HG02759 (cell line): ENCODE measurements around the gene FZR1.

Experiments used
- ATAC-seq: cut with Tn5 transposase; IDR thresholded peaks from one replicate; pipeline ENCODE4 v1.9.1; 2021; ENCODE audit warnings: mild to moderate bottlenecking, moderate library complexity; ENCODE audit not compliant: unreplicated experiment

Gene FZR1

GRCh38 chr19:3505598-3506383 is at the start of gene FZR1:
Gene FZR1 (plus strand): TSS chr19:3506311. CDS start chr19:3522990, 16,679 bp downstream.
- peak; percentile 94 for ATAC-seq

- ATAC-seq = no peak
Measured at GRCh38 chr19:3456925-3457527, 49.1 kb upstream of the FZR1 start.

DNA sequence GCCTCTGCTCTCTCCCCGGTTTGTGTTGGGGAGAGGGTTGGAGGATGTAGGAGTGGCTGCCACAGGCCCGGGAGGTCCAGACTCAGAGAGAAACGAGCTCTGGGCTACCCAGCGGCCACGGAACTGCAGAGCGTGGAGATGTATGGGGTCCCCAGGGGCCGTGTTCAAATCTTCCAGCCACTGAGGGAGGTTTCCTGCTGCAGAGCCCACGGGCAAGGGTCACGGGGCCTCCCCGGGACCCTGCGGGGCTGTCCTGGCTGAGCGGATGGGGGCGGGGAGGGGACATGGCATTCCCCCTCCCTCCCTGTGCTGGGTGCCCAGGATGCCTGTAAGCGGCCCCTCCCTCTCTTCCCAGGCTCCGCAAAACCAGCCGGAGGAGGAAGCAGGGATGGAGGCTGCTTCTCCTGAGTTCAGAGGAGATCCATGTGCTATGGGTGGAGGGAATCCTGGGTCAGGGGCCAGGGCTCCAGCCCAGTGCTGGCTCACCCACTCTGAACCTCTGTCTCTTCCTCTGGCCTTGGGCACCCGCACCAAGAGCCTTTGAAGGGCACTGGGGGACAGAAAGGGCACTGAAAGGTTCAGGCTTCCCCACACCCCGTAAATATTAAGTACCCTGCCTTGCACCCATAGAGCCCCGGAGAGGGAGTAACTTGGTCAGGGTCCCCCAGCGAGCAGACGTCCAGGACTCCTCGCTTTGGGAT is 48.4 kb upstream of the FZR1 start:
- ATAC-seq = no peak

- no peak for ATAC-seq
Measured at GRCh38 chr19:3458229-3459088, 47.7 kb upstream of the FZR1 start.

- no peak for ATAC-seq
Measured at GRCh38 chr19:3459089-3459881, 46.8 kb upstream of the FZR1 start.

DNA sequence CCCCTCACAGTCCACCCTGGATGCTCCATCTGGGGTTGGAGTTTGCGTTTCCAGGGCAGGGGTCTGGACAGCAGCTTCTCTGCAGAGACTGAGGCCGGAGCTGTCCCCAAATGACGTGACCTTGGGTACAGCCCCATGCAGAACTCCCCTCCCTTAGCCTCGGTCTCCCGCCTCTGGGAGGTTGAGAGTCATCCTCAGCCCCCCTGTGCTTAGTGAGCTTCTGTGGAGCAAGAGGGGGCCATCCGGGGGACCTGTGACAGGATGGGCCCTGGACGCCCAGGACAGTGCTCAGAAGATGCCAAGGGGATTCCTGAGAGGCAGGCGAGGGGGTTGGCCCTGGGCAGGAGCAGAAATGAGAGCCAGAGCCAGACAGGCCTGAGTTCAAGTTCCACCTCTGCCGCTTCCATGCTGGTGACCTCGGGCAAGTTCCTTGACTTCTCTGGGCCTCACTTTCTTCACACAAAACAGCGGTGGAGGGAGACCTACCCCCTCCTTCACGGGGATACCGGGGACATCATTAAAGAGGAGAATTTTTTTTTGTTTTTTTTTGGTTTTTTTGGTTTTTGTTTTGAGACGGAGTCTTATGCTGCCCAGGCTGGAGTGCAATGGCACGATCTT is 46.0 kb upstream of the FZR1 start:
- no peak for ATAC-seq

DNA sequence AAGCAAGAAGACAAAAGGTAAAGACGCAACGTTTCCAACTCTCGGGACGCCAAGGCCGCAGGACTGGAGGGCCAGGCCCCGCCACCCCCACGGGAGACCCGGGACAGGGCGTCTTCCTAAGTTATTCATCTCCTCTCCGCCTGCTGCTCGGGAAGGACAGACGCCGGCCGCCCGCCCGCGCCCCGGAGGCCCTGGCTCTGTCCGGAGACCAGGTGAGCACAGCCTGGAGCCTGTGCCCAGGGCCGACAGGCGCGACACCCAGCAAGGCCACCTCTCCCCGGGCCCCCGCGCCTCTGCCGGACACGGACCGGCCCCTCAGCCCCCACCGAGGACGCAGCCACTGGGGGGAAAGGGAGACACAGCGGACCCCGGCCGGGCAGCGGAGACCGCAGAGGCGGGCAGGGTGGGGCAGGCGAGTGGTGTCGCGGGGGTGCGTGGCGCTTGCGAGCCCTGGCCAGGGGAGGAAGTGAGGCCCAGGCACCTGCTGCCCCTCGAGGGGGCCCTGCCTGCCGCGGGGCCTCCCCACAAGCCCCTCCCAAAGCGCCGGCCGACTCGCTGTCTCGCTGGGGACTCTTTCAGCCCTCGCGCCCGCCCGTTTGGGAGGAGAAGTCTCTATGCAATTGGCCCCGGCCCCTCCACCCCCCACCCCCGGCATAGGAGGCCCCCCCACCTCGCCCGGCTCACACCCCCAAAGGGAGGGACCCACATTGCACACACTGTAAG is 43.0 kb upstream of the FZR1 start:
- no peak for ATAC-seq

DNA sequence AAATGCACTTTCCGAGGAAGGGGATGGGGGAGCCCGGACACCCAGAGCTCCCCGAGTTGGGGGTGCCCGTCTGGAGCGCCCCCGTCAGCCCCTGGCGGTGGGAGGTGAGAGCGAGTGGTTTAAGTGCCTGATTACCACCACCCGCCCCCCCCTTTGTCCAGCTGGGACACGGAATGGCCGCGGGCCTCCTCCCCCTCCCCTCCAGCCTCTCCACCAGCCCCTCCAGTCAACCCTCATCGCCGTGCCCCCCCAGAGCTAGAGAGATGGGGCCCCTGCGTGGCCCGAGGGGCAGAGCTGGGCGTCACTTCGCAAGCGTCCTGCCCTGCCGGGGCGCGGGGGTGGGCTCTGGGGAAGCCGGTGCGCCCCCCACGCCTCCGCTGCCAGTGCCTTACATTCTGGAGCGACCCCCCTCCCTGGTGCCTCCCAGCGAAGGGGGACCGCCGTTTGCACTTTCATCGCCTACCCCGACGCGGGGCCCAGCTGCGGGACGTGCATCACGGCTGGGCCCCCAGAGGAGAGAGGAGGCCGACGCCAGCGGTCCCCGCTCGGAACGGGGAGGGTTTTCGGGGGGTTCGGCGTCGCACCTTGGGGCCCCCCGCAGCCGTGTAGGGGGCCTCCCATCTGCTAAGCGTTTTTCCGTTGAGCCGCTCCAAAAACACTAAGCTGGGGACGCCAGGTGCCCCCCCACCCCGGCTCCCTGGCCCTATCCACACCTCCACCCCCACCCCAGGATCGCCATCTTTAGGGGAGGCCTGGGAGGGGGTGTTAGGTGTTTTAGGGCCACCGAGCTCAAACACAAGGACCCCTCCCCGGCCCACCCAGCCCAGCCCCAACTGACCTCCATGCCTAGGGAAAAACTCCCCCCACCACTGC is 42.2 kb upstream of the FZR1 start:
- ATAC-seq = no peak

GRCh38 chr19:3464587-3465235 is 41.4 kb upstream of the FZR1 start:
- ATAC-seq = no peak

- no peak for ATAC-seq
Measured at GRCh38 chr19:3465552-3465951, 40.6 kb upstream of the FZR1 start.

DNA sequence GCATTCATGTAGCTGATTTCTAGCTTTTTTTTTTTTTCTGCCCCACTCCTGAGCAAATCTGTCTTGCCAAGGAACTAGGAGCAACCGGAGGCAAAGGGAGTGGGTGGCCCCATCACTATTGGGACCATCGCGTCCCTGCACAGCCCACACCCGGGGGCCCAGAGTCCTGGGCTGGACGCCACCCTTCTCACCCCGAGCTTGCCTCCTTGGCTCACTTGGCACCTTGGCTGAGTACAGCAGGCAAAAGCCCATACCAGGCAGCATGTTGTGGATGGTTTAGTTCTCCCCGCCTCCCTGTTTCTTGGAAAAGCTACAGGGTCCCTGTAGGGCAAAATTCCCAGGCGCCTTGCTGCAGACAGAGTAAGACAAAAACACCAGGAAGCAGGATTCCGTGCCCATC is 39.5 kb upstream of the FZR1 start:
- ATAC-seq = no peak

DNA sequence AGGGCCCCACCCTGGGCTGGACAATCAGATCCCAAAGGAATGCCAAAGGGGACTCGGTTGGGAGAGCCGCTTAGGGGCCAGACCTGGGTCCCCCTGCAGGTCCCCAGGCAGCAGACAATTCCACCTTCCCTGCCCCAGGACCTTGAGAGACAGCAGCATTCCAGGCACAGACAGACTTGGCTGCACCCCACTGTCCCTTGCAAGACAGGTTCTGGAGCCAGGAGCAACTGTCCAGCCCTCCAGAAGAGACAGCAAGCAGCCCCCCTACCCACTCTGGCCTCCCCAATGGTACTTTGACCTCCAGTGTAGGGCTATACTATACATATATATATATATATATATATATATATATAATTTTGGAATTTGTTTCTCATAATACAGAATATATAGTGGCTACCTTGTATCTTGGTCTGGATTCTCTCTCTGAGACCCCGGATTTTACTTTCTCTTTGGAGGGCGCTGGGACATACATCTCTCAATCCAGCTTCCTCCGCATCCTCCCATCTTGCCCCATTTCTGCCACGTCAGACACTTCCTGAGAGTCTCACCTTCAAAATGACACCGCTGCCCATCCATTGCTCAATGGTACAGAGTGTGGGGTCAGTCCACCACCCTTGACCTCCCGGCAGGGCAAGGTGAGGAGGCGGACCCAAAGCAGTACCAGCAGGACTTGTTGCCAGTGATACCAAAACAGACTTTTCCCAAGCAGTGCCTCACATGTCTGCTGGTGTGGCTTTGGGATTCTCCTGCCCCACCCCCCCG is 38.5 kb upstream of the FZR1 start:
- no peak for ATAC-seq

DNA sequence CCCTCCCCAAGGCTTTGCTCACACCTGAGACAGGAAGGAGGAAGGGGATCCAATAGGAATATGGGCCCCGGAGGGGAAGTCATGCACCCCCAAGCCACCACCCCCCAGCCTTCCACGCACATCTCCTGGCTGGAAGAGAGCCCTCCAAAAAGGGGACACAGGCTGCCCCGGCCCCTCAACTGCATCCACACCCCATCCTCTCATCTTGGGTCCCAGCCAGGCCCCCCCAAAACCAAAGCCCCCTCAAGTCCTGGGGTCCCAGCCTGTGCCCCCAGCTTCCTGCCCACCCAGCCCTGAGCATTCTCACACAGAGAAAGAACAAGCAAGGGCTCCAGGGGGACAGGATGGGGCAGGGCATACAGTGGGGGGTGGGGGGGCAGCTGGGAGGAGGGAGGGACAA is 37.9 kb upstream of the FZR1 start:
- no peak for ATAC-seq

DNA sequence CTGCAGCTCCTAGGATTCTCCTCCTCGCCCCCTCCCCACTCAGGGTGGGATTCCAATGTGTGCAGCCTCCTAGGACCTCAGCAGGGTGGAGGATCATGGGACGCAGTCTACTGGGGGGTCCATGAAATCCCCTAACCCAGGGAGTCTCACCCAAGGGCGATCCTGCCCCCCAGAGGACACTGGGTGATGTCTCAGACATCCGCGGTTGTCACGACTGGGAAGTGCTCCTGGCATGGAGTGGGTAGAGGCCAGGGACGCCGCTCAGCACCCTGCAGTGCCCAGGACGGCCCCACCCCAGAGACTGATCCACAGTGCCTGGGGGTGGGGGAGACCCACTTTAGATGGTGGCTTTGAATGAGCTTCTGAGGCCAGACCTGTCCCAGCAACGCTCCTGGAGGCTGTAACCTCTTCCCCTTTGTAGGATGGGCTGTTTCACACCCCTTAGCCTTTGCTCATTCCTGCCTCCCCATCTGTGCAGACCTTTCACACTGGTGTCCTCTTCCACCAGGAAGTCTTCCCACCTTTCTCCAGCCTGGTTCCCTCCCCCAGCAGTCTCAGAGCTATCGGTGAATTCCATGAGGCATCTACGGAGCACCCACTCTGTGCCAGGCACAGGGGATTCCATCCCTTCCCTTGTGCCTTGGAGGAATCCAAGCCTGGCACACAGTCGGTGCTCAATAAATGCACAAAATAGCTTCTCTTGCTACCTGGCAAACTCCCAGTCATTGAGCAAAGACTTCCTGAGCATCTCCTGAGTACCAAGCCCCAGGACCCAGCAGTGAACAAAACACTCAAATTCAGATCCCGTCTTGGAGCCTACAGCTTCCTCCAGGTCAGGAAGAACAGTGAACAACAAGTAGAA is 36.2 kb upstream of the FZR1 start:
- no peak for ATAC-seq

DNA sequence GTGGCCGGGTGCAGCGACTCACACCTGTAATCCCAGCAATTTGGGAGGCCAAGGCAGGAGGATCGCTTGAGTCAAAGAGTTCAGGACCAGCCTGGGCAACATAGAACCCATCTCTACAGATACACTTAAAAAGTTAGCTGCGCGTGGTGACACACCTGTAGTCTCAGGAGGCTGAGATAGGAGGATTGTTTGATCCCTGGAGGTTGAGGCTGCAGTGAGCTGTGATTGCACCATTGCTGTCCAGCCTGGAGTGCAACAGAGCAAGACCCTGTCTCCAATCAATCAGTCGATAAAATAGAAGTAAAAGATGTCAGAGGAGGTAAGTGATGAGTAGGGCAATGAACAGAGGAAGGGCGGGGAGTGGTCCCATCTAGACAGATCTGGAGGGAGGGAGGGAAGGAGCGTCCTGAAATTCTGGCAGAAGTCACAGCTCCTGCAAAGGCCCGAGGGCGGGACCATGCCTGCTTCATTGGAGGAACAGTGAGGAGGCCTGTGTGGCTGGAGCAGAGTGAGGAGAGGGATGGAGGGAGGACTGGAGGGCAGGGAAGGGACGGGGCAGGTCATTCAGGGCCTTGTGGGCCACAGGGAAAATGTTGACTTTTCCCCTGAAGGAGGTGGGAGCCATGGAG is 35.5 kb upstream of the FZR1 start:
- ATAC-seq = no peak
